Activated CD4-positive, alpha-beta T cell treated with anti-CD3 and anti-CD28 coated beads for 1 hour (primary cell): ENCODE measurements around the gene UBL7.

Source experiments
- DNase-seq: peaks from one replicate; pipeline ENCODE4 v3.0.0-alpha.2; 2020

The UBL7 gene

DNA sequence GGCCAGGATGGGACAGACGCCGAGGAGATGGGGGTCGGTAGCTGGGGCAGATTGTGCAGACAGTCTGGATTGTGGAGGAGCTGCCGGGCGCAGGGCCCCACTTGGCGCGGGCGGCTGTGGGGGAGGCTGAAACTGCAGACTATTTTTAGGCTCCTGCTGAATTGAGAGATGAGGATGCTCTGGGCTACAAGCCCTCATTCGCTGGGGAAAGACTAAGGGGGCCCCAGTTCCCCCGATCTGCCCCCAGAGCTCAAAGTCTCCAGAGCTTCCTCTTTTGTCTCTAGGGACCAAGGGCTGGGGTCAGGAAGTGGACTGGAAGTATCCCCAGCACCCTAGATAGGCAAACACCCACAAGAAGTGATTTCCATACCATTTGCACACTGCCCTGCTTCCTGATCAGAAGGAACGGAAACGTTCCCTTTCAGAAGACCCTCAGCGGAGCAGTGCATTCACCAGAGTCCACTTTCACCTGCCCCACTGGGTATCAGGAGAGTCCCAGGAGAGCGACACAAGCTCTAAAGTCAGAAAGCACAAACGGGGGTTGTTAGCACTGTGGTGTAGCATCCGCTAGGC, 56.9 kb downstream of the UBL7 start:
- DNase-seq: no peak

DNA sequence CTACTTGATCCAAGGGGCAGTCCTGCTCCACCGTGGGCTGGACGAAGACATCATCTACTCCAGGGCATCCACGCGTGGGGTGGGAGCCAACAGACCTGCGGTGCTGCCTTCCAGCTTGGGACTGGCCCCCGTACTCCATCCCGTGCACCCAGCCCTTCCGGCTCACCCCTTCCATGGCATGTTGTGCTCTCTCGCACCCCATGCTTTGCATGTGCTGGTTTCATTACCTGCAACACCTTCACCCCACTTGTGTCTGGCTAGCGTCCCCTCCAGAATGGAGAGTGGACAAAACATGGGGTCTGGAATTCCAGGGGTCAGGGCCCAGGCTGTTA, 57.4 kb downstream of the UBL7 start:
- no peak for DNase-seq

DNA sequence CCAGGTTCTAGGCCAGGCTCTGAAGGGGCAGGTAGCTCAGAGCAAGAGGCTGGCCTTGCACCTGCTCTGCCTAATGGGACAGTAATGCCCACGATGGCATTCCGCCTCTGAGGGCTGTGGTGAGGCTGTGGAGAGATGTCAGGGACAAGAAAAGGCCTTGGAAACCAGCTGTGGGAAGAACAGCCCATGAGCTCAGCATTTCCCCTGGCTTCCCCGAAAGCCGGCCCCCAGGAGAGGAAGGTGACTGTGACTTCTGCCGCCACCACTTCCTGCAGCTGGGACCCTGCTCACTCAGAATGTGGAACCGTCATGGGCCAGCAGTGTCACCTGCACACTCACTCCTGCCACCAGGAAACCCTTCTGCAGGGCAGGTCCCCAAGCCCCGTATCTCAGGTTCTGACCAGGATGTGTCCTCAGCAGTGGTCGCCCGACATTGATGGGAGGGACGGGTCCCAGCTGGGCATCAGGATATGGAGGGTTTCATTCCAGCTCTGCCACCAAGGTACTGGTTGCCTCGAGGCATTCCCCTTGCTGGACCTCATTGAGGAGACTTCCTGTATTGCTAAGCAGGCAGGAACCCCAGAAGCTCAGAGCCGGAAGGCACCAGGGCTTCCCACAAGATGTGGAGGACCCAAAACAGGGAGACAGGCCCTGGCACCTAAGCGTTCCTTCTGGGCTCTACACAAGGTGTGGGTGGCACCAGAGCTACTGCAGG, 57.9 kb downstream of the UBL7 start:
- DNase-seq: peak; percentile 53

DNA sequence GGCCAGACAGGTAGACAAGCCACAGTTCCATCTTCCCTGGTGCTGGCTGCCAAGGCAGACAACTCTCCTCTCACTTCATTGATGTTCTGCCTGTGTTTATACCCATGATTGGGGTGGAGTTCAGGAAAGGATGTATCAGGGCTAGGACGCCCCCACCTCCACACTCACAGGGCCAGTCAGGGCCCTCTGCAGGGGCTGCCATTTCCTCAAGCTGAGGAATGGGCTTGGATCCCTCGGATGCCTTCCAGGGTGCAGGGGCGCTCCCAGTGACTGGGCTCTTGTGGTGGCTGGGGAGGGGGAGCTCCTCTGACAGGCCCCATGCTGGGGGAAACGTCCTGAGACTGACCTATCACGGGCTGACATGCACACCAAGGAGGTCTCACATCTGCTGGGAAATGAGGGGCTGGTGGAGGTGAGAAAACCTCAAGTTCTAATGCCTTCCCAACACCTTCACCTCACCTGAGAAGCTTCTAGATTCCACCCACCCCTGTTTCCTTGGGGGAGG, 58.6 kb downstream of the UBL7 start:
- DNase-seq: no peak

DNA sequence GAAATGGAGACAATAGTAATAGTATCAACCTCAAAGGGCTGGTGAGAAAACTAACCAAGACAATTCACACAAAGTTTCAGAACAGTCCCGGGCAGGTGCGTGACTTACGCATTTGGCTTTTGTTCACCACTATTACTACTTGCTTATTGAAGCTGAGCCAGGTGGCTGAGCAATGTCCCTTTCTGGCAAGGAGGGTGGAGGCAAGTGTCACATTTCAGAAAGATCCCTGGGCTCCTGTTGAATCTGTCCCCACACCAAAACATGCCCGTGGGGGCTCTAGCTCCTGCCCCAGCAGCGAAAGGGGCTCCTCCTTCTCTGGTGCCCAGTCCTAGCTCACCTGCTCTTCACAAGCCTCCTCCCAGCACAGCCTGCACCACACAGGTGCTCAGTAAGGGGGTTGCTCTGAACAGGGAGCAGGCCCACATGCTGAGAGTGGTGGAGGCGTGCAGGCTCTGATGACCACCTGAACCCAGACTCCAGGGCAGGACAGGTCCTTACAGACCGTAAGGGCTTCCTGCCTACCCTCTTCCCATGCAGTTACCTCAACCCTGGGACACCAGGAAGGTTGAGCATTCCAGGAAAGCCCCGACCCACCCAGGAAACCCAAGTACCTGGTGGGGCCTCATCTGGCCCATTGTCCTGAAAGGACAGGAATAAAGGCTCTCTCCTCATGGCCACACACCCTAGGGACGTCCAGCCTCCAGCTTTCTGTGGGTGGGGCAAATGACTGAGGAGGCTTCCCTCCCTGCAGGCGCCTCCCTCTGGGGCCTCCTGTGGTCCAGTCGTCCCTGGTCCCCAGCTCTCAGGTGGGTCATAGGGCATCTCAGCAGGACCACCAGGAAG, 59.8 kb downstream of the UBL7 start:
- no peak for DNase-seq

DNA sequence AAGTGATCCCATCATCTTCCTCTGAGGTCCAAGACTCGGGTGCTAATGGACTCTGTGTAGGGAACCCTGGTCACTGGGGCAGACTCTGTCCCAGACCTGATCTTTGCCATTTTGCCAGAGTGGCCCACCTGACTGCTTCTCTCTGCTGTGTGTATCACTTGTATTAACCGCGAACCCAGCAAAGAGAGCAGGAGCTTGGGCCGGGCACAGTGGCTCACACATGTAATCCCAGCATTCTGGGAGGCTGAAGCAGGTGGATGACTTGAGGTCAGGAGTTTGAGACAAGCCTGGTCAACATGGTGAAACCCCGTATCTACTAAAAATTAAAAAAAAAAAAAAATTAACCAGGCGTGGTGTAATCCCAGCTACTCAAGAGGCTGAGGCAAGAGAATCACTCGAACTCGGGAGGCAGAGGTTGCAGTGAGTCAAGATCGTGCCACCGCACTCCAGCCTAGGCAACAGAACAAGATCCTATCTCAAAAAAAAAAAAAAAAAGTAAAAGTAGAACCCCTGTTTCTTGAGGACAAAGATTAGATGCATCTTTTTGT, 60.6 kb downstream of the UBL7 start:
- DNase-seq: no peak

DNA sequence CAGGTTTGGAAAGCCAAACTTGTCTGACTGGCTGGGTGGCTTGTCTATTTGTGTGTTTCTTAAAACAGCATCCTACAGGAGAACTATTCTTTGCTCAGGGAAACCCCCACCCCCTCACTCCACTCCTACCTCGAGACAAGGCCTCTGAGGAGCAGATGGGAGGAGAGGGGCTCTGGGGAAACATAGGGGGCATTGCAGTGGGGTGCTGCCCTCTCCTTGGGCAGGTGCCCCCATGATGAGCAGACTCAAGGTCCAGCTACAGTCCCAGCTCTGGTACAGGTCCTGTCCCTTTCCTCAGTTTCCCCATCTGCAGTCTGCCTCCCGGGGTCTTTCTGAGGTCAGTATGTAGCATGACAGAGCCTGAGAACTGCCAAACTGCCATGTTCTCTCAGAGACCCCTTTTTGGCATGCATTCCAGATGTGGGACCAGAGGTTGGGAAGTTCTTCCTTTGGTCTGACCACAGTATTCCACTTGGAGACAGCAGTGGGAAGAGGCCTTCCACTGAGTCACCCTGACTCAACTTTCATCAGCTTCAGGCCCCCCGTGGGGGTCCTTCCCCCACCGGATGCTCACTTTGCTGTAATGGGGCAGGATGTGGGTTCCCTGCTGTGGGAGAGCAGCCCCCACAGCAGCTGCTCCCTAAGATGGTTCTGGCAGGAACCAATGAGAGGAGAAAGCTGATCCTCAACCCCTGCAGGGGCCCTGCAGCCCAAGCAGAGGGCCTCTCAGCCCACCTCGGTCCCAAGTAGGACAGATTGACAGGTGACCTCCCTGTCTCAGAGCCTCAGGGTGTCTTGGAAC, 61.2 kb downstream of the UBL7 start:
- DNase-seq: no peak

DNA sequence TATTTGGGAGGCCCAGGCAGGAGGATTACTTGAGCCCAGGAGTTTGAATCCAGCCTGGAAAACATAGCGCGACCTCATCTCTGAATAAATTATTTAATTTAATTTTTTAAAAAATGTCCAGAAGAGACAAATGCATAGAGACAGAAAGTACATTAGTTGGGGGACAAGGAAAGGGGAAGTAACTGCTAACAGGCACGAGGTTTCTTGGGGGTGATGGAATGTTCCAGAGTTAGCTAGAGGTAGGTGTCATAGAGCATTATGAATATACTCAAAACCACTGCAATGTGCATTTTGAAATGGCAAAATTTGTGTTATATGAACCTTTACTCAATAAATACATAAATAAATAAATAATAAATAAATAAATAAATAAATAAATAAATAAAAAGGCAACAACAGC, 61.9 kb downstream of the UBL7 start:
- no peak for DNase-seq

DNA sequence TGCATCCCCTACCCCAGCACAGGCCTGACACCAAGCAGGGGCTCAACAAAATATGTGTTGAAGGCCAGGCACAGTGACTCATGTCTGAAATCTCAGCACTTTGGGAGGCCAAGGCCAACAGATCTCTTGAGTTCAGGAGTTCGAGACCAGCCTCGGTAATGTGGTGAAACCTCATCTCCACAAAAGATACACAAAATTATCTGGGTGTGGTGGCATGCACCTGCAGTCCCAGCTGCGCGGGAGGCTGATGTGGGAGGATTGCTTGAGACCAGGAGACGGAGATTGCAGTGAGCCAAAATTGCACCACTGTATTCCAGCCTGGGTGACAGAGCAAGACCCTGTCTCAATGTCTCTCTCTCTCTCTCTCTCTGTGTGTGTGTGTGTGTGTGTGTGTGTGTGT, 62.8 kb downstream of the UBL7 start:
- no peak for DNase-seq

DNA sequence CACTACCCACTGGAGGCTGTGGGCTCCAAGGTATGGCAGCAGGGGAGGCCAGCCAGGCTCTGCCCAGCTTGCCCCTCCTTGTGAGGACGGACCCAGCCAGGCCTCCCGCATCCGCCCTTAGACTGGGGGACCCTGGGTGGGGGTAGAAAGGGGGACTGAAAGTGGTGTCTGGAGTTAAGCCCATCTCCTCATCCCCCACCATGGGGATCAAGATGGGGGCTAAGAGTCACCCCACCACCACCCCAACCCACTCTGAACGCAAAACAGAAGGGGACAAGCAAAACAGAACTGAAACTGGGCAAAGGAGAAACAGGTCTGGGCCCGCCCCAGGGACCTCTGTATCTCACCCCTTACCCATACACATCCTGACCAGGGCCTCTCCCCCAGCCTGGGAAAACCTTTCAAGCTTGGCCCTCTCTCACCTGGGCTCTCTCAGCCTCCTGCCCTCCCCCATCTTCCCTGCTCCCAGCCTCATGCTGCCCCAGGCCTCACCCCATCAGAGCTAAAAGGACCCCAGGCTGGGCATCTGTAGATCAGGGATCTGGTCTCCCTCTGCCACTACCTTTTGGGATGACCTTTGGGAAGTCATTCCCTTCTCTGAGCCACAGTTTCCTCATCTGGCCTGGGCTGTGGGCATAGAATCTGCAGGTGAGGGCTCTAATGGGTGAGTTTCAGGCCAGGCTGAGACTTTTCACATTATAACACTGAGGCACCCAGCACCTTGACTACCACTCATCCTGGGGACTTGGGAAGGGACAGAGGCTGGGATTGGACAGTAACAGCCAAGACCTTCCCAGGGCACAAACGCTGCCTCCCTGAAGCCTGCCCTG, 63.5 kb downstream of the UBL7 start:
- no peak for DNase-seq

DNA sequence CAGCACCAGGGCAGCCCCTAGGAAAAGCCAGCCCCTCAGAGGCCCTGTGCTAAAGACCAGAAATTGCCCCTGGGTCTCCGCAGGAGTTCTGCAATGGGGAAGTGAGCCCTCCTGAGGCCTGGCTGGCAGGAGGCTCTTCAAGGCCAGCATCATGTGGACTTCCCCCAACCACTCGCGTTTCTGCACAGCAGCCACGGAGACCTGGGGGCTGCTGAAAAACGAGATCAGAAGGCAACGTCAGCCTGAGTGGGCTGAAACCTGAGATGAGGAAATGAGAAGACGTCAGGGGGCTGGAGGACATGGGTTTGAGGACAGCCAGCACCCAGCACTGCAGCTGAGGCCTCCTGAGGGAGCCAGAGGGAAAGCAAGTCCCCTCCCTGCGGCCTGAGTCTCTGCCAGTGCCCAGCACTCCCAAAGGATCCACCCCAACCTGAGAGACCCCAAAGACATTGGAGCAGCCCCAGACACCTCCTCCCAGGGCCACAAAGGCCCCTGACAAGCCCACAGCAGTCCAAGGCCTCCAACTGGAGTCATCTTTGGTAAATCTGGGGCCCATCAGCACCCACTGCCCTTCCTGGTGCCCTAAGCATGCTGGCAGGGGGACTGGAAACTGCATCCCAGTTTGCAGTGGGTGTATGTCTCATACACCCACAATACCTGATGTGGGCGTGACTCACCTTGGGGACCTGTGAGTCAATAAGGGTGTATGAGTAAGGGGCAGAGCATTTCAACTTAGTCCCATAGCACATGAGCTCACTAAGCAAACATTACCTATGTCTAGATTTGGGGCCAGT, 64.3 kb downstream of the UBL7 start:
- peak; percentile 14 for DNase-seq

DNA sequence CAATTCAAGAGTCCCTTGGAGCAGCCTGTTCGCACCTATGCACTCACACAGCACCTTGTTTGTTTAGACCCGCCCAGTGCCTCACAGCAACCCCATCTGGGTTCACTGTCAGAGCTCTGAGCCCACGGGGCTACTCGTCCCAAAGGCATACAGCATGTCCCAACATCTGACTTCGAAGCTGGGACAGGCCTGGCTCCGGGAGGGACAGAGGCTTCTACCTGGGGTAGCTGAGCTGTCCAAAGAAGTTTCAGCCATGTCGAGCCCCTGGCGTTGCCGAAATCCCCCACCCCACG, 64.9 kb downstream of the UBL7 start:
- DNase-seq: no peak
